ENCODE data around the gene PRCD.

PRCD gene

GRCh38 chr17:76527430-76528111 lies 12.3 kb upstream of the PRCD start:
- no peak overlapping the region for H3K27ac ChIP-seq
- TF ChIP-seq ZFX (IDR thresholded peaks at IDR 0.05; ENCODE audit: borderline replicate concordance) (no peak), CTCF (IDR thresholded peaks at IDR 0.05) (no peak)

GRCh38 chr17:76528156-76528527 lies 11.7 kb upstream of the PRCD start:
- no peak overlapping the region for H3K27ac ChIP-seq
- TF ChIP-seq ZFX (IDR thresholded peaks at IDR 0.05; ENCODE audit: borderline replicate concordance) (no peak), CTCF (IDR thresholded peaks at IDR 0.05) (no peak)

- TF ChIP-seq ZFX (IDR thresholded peaks at IDR 0.05; ENCODE audit: borderline replicate concordance): no peak
- TF ChIP-seq CTCF (IDR thresholded peaks at IDR 0.05): peak; percentile 25; the same call in 1 of the 2 replicates
- no peak overlapping the region for H3K27ac ChIP-seq
Observed at GRCh38 chr17:76528528-76529223, 11.2 kb upstream of the PRCD start.

GRCh38 chr17:76529224-76530094 lies 10.4 kb upstream of the PRCD start:
- no peak overlapping the region for H3K27ac ChIP-seq
- TF ChIP-seq ZFX (IDR thresholded peaks at IDR 0.05; ENCODE audit: borderline replicate concordance) (no peak), CTCF (IDR thresholded peaks at IDR 0.05) (no peak)

GRCh38 chr17:76530095-76530723 lies 9.6 kb upstream of the PRCD start:
- TF ChIP-seq CTCF (IDR thresholded peaks at IDR 0.05) (no peak), ZFX (IDR thresholded peaks at IDR 0.05; ENCODE audit: borderline replicate concordance) (no peak)
- H3K27ac ChIP-seq: no peak overlapping the region

GRCh38 chr17:76530811-76531485 lies 8.9 kb upstream of the PRCD start:
- TF ChIP-seq CTCF (IDR thresholded peaks at IDR 0.05) (no peak), ZFX (IDR thresholded peaks at IDR 0.05; ENCODE audit: borderline replicate concordance) (no peak)
- no peak overlapping the region for H3K27ac ChIP-seq

Measured in 22Rv1 (cell line).